Adrenal gland (tissue), 12 donors: ENCODE measurements around the gene EIF4G3. TPM values are rescaled to one million over a fixed set of nuclear protein-coding genes. Genes with fewer than 3 reads are reported as not detected.

Experiments
- DNase-seq, 7 donors: peaks; one replicate each; pipeline ENCODE4 v3.0.0-alpha.2; 2019 to 2020
- H3K27ac ChIP-seq, 5 donors: fragments of 200-600 bp; sonication (generic) in 4 of 5; 1 replicate in 3 of 5; 2 replicates in 2 of 5; pipeline versions ENCODE4 v1.5.1 to v1.8.0; 2016 to 2020; ENCODE audit warnings: mild to moderate bottlenecking in 1 of 5
- H3K27me3 ChIP-seq: fragments of 200-600 bp; 2 replicates; pipeline ENCODE4 v1.8.0; 2021
- H3K36me3 ChIP-seq, 2 donors: fragments of 200-600 bp; replicated peaks in 1 of 2; 1 replicate in 1 of 2; 2 replicates in 1 of 2; pipeline versions ENCODE4 v1.5.1 to v1.8.0; 2018 to 2022
- H3K4me1 ChIP-seq, 2 donors: fragments of 200-600 bp; replicated peaks in 1 of 2; 1 replicate in 1 of 2; 2 replicates in 1 of 2; pipeline versions ENCODE4 v1.5.1 to v1.8.0; 2018 to 2021
- H3K4me3 ChIP-seq, 4 donors: fragments of 200-600 bp; sonication (generic) in 3 of 4; one replicate each; pipeline ENCODE4 v1.5.1; 2016 to 2018
- H3K9me3 ChIP-seq, 3 donors: fragments of 200-600 bp; sonication (generic) in 1 of 3; replicated peaks in 1 of 3; 1 replicate in 2 of 3; 2 replicates in 1 of 3; pipeline versions ENCODE4 v1.5.1 to v1.8.0; 2016 to 2021
- POLR2A ChIP-seq, 2 donors: fragments of 450-650 bp; IDR thresholded peaks; one replicate each; pipeline ENCODE4 v1.6.1; 2017; ENCODE audit warnings: antibody characterized with exemption in 2 of 2, mild to moderate bottlenecking in 2 of 2, moderate library complexity in 1 of 2
- WGBS, 4 donors: extraction: QIAGEN DNeasy Blood & Tissue Kit in 2 of 4; methylation state at CpG; one replicate each; pipeline versions ENCODE4 v1.1.5 to v1.1.7; 2013 to 2017; 5-methylcytosine and 5-hydroxymethylcytosine counted together
- intact Hi-C, 2 donors: fragments of 100-400 bp; cut with DNase I; formaldehyde crosslinking; loops; one replicate each; pipeline versions ENCODE4 v1.14.1 to v1.15.0; 2022 to 2023
- polyA plus RNA-seq, 3 donors: library from polyadenylated mRNA; stranded (reverse); fragments of 200-250 nt in 2 of 3; fragments of 350-450 nt in 1 of 3; fragmentation: Illumina TruSeq in 1 of 3; extraction: RNeasy Lipid Tissue Mini Kit (QIAGEN cat#74804) in 1 of 3; gene quantifications; one replicate each; pipeline ENCODE4 v1.2.3, GENCODE V29; 2013 to 2014
- total RNA-seq, 9 donors: library from RNA; depleted of rRNA in 4 of 9; stranded (reverse); fragments of >200 nt in 4 of 9; fragments of 120-200 nt in 1 of 9; fragmentation: NEBNext Ultra II Directional in 1 of 9; extraction: Animal tissue kit (Norgen Biotek cat#: 25700) in 1 of 9; gene quantifications; one replicate each; pipeline versions ENCODE4 v1.1.0 to v1.2.4, GENCODE V29; 2013 to 2023
- TF ChIP-seq, protein P1 (sequence below), 6 experiments: fragments of 450-650 bp in 4 of 6; fragments of 200-600 bp in 2 of 6; sonication (generic) in 1 of 6; IDR thresholded peaks; 1 replicate in 5 of 6; 2 replicates in 1 of 6; pipeline versions ENCODE4 v1.5.1 to v1.8.0; 2016 to 2021; ENCODE audit warnings: antibody characterized with exemption in 6 of 6, mild to moderate bottlenecking in 2 of 6, moderate library complexity in 1 of 6
- donor health status: healthy with polysubstance abuse.
- donor health status: Bipolar disorder and iron deficiency.
- donor health status: DM: yes; HTN: yes; CAD: no.
- donor health status: DM: no; HTN: no; CAD: no.
- donor health status: DM: no; HTN: no; CAD: no.
- donor health status: DM: yes; HTN: yes; CAD: no.

Gene EIF4G3
- total and polyA plus RNA-seq, 12 donors = 30.7 to 58.7 (median 51.6) TPM

DNA sequence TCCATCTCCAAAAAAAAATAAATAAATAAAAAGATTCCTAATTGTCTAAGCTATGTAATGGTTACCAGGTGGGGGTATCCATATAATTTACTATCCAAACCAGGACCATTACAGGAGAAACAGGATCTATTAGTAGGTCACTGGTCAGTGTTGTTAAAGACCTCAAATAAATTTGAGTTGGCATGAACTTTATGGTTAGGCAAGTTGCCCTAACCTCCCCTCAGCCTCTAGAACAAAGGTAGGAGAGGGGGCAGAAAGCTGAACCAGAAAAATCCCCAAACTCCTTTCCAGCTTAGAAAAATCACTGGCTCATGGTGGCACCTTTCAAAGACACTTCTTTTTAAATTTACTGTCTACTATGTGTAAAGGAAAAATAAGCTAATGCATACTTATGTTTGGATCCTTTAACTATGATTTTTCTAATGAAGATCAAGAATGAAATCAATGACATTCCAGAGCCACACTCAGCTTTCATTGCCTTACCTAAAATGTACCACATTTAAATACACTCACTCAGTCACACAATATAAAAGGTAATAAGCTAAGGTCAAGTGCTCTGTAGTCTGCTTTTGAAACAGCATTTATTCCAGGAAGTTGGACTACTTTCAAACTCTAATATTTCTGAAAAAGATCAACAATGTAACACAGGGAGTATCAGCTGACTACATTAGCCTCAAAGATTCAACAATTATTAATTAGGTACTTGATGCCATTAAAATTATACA is 13.8 kb downstream of the EIF4G3 start:
- Histone ChIP-seq H3K36me3 (no peaks in the 10 kb centered on the region), H3K4me3 (no peak overlapping the region), H3K4me1 (peaks cover 9 to 14% of the 10 kb centered on the region in 2 donors), H3K9me3 (no peaks in the 10 kb centered on the region), H3K27me3 (no peaks in the 10 kb centered on the region), H3K27ac (no peak overlapping the region)
- no peak for DNase-seq
- no peak for TF ChIP-seq POLR2A (IDR thresholded peaks at IDR 0.05)
- TF ChIP-seq, protein P1, sequence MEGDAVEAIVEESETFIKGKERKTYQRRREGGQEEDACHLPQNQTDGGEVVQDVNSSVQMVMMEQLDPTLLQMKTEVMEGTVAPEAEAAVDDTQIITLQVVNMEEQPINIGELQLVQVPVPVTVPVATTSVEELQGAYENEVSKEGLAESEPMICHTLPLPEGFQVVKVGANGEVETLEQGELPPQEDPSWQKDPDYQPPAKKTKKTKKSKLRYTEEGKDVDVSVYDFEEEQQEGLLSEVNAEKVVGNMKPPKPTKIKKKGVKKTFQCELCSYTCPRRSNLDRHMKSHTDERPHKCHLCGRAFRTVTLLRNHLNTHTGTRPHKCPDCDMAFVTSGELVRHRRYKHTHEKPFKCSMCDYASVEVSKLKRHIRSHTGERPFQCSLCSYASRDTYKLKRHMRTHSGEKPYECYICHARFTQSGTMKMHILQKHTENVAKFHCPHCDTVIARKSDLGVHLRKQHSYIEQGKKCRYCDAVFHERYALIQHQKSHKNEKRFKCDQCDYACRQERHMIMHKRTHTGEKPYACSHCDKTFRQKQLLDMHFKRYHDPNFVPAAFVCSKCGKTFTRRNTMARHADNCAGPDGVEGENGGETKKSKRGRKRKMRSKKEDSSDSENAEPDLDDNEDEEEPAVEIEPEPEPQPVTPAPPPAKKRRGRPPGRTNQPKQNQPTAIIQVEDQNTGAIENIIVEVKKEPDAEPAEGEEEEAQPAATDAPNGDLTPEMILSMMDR (IDR thresholded peaks at IDR 0.05) = no peak
- intact Hi-C loops = no loop called here

DNA sequence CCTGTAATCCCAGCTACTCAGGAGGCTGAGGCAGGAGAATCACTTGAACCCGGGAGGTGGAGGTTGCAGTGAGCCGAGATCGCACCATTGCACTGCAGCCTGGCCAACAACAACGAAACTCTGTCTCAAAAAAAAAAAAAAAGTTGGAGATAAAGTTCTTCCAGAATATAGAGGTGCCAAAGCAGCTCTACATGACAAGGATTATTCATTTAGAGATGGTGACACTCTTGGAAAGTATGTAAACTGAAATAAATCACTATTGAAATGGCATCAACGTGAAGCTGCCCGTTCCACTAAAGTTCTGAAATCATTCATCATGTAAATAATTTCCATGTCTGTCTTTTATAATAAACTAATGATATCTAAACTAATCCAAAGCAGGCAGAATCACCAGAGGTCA is 14.9 kb downstream of the EIF4G3 start:
- intact Hi-C loops = no loop called here

DNA sequence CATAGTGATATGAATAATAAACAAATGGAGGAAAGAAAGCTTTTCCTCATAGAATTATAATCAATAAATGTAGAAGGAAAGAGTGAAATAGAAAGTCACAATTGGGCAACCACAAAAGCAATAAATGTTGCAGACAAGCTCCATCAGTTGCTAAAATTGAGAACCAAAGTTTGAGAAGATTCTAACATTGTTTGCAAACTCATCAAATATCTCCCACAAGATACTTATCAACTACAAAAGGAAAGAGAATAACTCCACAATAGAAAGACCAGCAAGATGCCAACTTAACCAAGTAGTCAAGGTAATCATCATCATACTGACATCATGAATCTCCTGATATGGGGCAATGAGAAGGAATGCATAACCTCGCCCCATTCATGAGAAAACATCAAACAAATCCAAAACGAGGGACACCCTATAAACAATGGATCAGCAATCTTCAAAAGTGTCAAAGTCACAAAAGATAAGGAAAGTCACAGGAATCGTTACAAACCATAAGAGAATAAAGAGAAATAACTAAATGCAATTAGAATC is 16.4 kb downstream of the EIF4G3 start:
- 74 to 80% (median 78%) methylated on average over 3 of the region's 3 CpGs for WGBS, 4 donors
- H3K36me3 ChIP-seq = no peaks in the 10 kb centered on the region
- no peak overlapping the region for H3K27ac ChIP-seq
- TF ChIP-seq, protein P1 (IDR thresholded peaks at IDR 0.05) = no peak
- TF ChIP-seq POLR2A (IDR thresholded peaks at IDR 0.05) = no peak
- no peaks in the 10 kb centered on the region for H3K9me3 ChIP-seq
- no peak overlapping the region for H3K4me3 ChIP-seq
- H3K27me3 ChIP-seq = no peaks in the 10 kb centered on the region
- DNase-seq = no peak
- intact Hi-C loops = no loop called here
- H3K4me1 ChIP-seq = peaks cover 4 to 19% of the 10 kb centered on the region in 2 donors

More for the DNA sequence above, 14.9 kb downstream of the EIF4G3 start:
- 64 to 71% (median 68%) methylated on average over 6 of the region's 6 CpGs for WGBS, 4 donors
- no peak overlapping the region for H3K27ac ChIP-seq
- no peak for TF ChIP-seq POLR2A (IDR thresholded peaks at IDR 0.05)
- TF ChIP-seq, protein P1 (IDR thresholded peaks at IDR 0.05) = no peak
- no peaks in the 10 kb centered on the region for H3K9me3 ChIP-seq
- no peaks in the 10 kb centered on the region for H3K27me3 ChIP-seq
- no peaks in the 10 kb centered on the region for H3K36me3 ChIP-seq
- H3K4me1 ChIP-seq = peaks cover 9 to 17% of the 10 kb centered on the region in 2 donors
- no peak overlapping the region for H3K4me3 ChIP-seq
- DNase-seq = no peak

DNA sequence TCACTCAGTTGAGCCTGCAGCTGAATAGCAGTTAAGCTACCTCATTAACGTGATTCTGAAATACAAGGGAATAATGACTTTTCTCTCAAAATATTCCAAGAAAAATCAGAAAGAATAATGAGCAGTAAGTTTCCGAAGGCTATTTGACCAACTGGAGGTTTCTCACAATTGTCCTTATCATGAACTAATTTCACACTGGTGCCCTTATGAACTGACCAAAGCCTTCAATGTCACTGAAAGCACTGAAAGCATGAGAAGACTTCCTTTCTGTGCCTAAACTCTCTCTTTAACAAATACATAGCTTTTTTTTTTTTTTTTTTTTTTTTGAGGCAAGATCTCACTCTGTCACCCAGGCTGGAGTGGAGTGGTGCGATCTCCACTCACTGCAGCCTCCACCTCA is 18.8 kb downstream of the EIF4G3 start:
- no peak for DNase-seq
- WGBS, 4 donors = 47 to 55% (median 53%) methylated on average over 3 of the region's 3 CpGs
- intact Hi-C loops = no loop called here
- Histone ChIP-seq H3K4me1 (peaks cover 2 to 12% of the 10 kb centered on the region in 2 donors), H3K27me3 (no peaks in the 10 kb centered on the region), H3K36me3 (no peaks in the 10 kb centered on the region), H3K27ac (no peak overlapping the region), H3K4me3 (no peak overlapping the region), H3K9me3 (no peaks in the 10 kb centered on the region)
- no peak for TF ChIP-seq POLR2A (IDR thresholded peaks at IDR 0.05)
- TF ChIP-seq, protein P1 (IDR thresholded peaks at IDR 0.05) = no peak
